Uterus (tissue), 4 donors: Measurements from ENCODE around the gene TNNI3K. TPM values are rescaled to one million over a fixed set of nuclear protein-coding genes. Genes with fewer than 3 reads are reported as not detected.

Experiments used
- DNase-seq, 2 donors: peaks; one replicate each; pipeline ENCODE4 v3.0.0-alpha.2; 2019 to 2020
- H3K27ac ChIP-seq, 2 donors: fragments of 200-600 bp; sonication (generic); 1 replicate in 1 of 2; 2 replicates in 1 of 2; pipeline ENCODE4 v1.5.1; 2016 to 2018
- H3K27me3 ChIP-seq, 2 donors: fragments of 200-600 bp; sonication (generic); one replicate each; pipeline ENCODE4 v1.5.1; 2018 to 2019; ENCODE audit warnings: control low read depth in 1 of 2
- H3K36me3 ChIP-seq, 2 donors: fragments of 200-600 bp; sonication (generic); one replicate each; pipeline ENCODE4 v1.5.1; 2019; ENCODE audit warnings: control low read depth in 1 of 2
- H3K4me1 ChIP-seq, 2 donors: fragments of 200-600 bp; sonication (generic); one replicate each; pipeline ENCODE4 v1.5.1; 2018 to 2019; ENCODE audit warnings: control low read depth in 1 of 2
- H3K4me3 ChIP-seq, 2 donors: fragments of 200-600 bp; sonication (generic); 1 replicate in 1 of 2; 2 replicates in 1 of 2; pipeline ENCODE4 v1.5.1; 2018 to 2019; ENCODE audit warnings: mild to moderate bottlenecking in 1 of 2
- H3K9me3 ChIP-seq, 2 donors: fragments of 200-600 bp; sonication (generic); one replicate each; pipeline ENCODE4 v1.5.1; 2019; ENCODE audit warnings: control low read depth in 1 of 2
- POLR2A ChIP-seq, 2 donors: fragments of 450-650 bp; IDR thresholded peaks; one replicate each; pipeline ENCODE4 v1.6.1; 2016; ENCODE audit warnings: antibody characterized with exemption in 2 of 2, mild to moderate bottlenecking in 1 of 2, moderate library complexity in 1 of 2
- intact Hi-C: fragments of 100-400 bp; cut with DNase I; formaldehyde crosslinking; loops from one replicate; pipeline ENCODE4 v1.15.1; 2023; ENCODE audit warnings: low total_unique reads
- total RNA-seq, 4 donors: library from RNA; depleted of rRNA in 3 of 4; stranded (reverse); fragments of >200 nt in 3 of 4; gene quantifications; one replicate each; pipeline versions ENCODE4 v1.1.0 to v1.2.4, GENCODE V29; 2014 to 2023
- TF ChIP-seq, protein P1 (sequence below), 4 experiments: fragments of 200-600 bp in 2 of 4; fragments of 450-650 bp in 2 of 4; sonication (generic) in 2 of 4; IDR thresholded peaks; one replicate each; pipeline ENCODE4 v1.5.1; 2016 to 2019; ENCODE audit warnings: antibody characterized with exemption in 4 of 4, mild to moderate bottlenecking in 2 of 4, moderate library complexity in 1 of 4
- donor health status: DM: yes; HTN: yes; CAD: no.

Gene TNNI3K
- total RNA-seq, 4 donors from 2014 or later, result 0.26 to 5.3 (median 1.5) TPM; not detected in 1

GRCh38 chr1:74375376-74375775 is 140.2 kb downstream of the TNNI3K start:
- DNase-seq, result no peak
- no peak overlapping the region for H3K27ac ChIP-seq
- intact Hi-C loops, result no loop called here
- H3K9me3 ChIP-seq, result no peaks in the 10 kb centered on the region
- no peaks in the 10 kb centered on the region for H3K4me1 ChIP-seq
- TF ChIP-seq POLR2A (IDR thresholded peaks at IDR 0.05), result no peak
- TF ChIP-seq, protein P1, sequence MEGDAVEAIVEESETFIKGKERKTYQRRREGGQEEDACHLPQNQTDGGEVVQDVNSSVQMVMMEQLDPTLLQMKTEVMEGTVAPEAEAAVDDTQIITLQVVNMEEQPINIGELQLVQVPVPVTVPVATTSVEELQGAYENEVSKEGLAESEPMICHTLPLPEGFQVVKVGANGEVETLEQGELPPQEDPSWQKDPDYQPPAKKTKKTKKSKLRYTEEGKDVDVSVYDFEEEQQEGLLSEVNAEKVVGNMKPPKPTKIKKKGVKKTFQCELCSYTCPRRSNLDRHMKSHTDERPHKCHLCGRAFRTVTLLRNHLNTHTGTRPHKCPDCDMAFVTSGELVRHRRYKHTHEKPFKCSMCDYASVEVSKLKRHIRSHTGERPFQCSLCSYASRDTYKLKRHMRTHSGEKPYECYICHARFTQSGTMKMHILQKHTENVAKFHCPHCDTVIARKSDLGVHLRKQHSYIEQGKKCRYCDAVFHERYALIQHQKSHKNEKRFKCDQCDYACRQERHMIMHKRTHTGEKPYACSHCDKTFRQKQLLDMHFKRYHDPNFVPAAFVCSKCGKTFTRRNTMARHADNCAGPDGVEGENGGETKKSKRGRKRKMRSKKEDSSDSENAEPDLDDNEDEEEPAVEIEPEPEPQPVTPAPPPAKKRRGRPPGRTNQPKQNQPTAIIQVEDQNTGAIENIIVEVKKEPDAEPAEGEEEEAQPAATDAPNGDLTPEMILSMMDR (IDR thresholded peaks at IDR 0.05), result no peak
- no peak overlapping the region for H3K4me3 ChIP-seq
- no peaks in the 10 kb centered on the region for H3K36me3 ChIP-seq
- no peaks in the 10 kb centered on the region for H3K27me3 ChIP-seq

DNA sequence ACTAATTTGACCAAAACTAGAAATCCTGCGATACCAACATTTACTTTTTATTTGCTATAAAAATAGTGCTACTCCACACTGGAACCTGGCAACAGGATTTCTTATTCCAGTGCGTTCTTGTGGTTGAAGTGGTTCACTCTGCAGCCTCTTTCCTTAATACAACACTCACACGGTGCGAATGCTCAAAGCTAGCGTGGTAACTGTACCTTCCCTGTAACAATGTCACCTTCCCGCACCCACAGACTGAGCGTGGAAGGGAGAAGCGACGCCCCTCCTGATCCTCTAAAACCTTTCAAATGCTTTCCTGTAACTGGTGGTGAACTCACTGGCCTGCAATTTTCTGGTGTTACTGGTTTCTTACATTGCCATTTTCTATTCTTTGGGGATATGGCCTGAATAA is 145.1 kb downstream of the TNNI3K start:
- Histone ChIP-seq H3K9me3 (no peaks in the 10 kb centered on the region), H3K4me1 (no peaks in the 10 kb centered on the region), H3K27me3 (no peaks in the 10 kb centered on the region), H3K36me3 (no peaks in the 10 kb centered on the region), H3K4me3 (no peak overlapping the region), H3K27ac (no peak overlapping the region)
- intact Hi-C loops, result no loop called here
- no peak for DNase-seq
- TF ChIP-seq, protein P1 (IDR thresholded peaks at IDR 0.05), result no peak

DNA sequence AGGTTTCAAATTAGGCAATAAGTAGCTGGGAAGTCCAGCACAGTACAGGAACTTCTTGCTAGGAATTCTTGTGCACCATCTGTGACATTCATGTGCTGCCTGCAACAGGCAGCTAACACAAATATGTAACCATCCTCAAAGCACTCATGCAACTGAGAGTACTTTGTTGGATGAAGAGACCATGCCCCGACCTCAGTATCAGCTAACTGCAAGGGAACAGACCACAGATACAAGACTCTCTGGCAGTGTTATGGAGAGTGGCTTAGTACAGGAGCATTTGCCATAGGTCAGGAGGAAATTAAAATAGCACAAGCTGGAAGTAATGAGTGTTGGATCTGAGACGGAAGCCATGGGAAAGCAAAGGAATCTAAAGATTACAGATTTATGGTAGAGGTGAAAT is 153.7 kb downstream of the TNNI3K start:
- no peaks in the 10 kb centered on the region for H3K4me1 ChIP-seq
- DNase-seq, result no peak
- H3K27ac ChIP-seq, result no peak overlapping the region
- TF ChIP-seq, protein P1 (IDR thresholded peaks at IDR 0.05), result no peak
- TF ChIP-seq POLR2A (IDR thresholded peaks at IDR 0.05), result no peak
- no peaks in the 10 kb centered on the region for H3K9me3 ChIP-seq
- intact Hi-C loops, result no loop called here
- no peaks in the 10 kb centered on the region for H3K27me3 ChIP-seq
- H3K36me3 ChIP-seq, result no peaks in the 10 kb centered on the region
- no peak overlapping the region for H3K4me3 ChIP-seq

- intact Hi-C loops, result no loop called here
- H3K36me3 ChIP-seq, result no peaks in the 10 kb centered on the region
- H3K4me1 ChIP-seq, result no peaks in the 10 kb centered on the region
- no peak overlapping the region for H3K4me3 ChIP-seq
- no peaks in the 10 kb centered on the region for H3K9me3 ChIP-seq
- no peaks in the 10 kb centered on the region for H3K27me3 ChIP-seq
- no peak for TF ChIP-seq POLR2A (IDR thresholded peaks at IDR 0.05)
- TF ChIP-seq, protein P1 (IDR thresholded peaks at IDR 0.05), result no peak
- no peak overlapping the region for H3K27ac ChIP-seq
- DNase-seq, result no peak
These were observed 157.0 kb downstream of the TNNI3K start for GRCh38 chr1:74392186-74392585.

GRCh38 chr1:74392840-74393239 is 157.7 kb downstream of the TNNI3K start:
- H3K27me3 ChIP-seq, result no peaks in the 10 kb centered on the region
- no peak for TF ChIP-seq POLR2A (IDR thresholded peaks at IDR 0.05)
- TF ChIP-seq, protein P1 (IDR thresholded peaks at IDR 0.05), result no peak

More at GRCh38 chr1:74392840-74393239, 157.7 kb downstream of the TNNI3K start:
- H3K36me3 ChIP-seq, result no peaks in the 10 kb centered on the region
- DNase-seq, result no peak
- H3K4me1 ChIP-seq, result no peaks in the 10 kb centered on the region
- H3K9me3 ChIP-seq, result no peaks in the 10 kb centered on the region
- intact Hi-C loops, result no loop called here
- no peak overlapping the region for H3K27ac ChIP-seq
- H3K4me3 ChIP-seq, result no peak overlapping the region
